Prostate gland (tissue), 2 donors: ENCODE data around the gene AGXT2. TPM values are rescaled to one million over a fixed set of nuclear protein-coding genes. Genes with fewer than 3 reads are reported as not detected.

Experiments used
- DNase-seq: peaks from one replicate; pipeline ENCODE4 v3.0.0-alpha.2; 2019; ENCODE audit warnings: low spot score
- H3K27ac ChIP-seq, 2 donors: fragments of 200-600 bp; sonication (generic); 2 replicates each; pipeline ENCODE4 v1.5.1; 2017 to 2019
- H3K27me3 ChIP-seq: fragments of 200-600 bp; sonication (generic); replicated peaks from 2 replicates; pipeline ENCODE4 v1.5.1; 2019; ENCODE audit not compliant: insufficient read depth
- H3K36me3 ChIP-seq, 2 donors: fragments of 200-600 bp; sonication (generic); 1 replicate in 1 of 2; 2 replicates in 1 of 2; pipeline versions ENCODE4 v1.5.1 to v1.8.1; 2017 to 2019
- H3K4me1 ChIP-seq: fragments of 200-600 bp; sonication (generic); replicated peaks from 2 replicates; pipeline ENCODE4 v1.5.1; 2019
- H3K4me3 ChIP-seq, 2 donors: fragments of 200-600 bp; sonication (generic); 2 replicates each; pipeline ENCODE4 v1.5.1; 2017 to 2019
- H3K9me3 ChIP-seq: fragments of 200-600 bp; sonication (generic); 2 replicates; pipeline ENCODE4 v1.5.1; 2017
- CTCF ChIP-seq, 4 experiments: fragments of 200-600 bp in 2 of 4; fragments of 450-650 bp in 2 of 4; sonication (generic) in 2 of 4; IDR thresholded peaks; 1 replicate in 3 of 4; 2 replicates in 1 of 4; pipeline ENCODE4 v1.5.1; 2016 to 2019; ENCODE audit warnings: antibody characterized with exemption in 4 of 4, mild to moderate bottlenecking in 2 of 4, moderate library complexity in 2 of 4
- POLR2A ChIP-seq: fragments of 450-650 bp; IDR thresholded peaks from one replicate; pipeline ENCODE4 v1.6.1; 2016; ENCODE audit warnings: antibody characterized with exemption, mild to moderate bottlenecking
- POLR2AphosphoS5 ChIP-seq: sonication (generic); formaldehyde crosslinking; IDR thresholded peaks from one replicate; pipeline ENCODE4 v1.6.1; 2017; ENCODE audit warnings: antibody characterized with exemption
- WGBS: methylation state at CpG from one replicate; pipeline ENCODE4 v1.1.5; 2018; 5-methylcytosine and 5-hydroxymethylcytosine counted together
- intact Hi-C: fragments of 100-400 bp; cut with DNase I; formaldehyde crosslinking; loops from one replicate; pipeline ENCODE4 v1.14.2; 2022
- total RNA-seq, 2 donors: library from RNA; depleted of rRNA; stranded (reverse); fragments of >200 nt; gene quantifications; one replicate each; pipeline ENCODE4 v1.1.0, GENCODE V29; 2016

Gene AGXT2
- total RNA-seq, 2 donors from 2014 or later, result not detected

- intact Hi-C loops, result no loop called here
- WGBS, result 69% methylated on average over 2 of the region's 2 CpGs
- no peaks in the 10 kb centered on the region for H3K4me1 ChIP-seq
- no peaks in the 10 kb centered on the region for H3K9me3 ChIP-seq
- no peak for TF ChIP-seq POLR2A
- TF ChIP-seq CTCF (IDR thresholded peaks at IDR 0.05), result no peak
- no peak for TF ChIP-seq POLR2AphosphoS5
- no peak overlapping the region for H3K27ac ChIP-seq
- no peaks in the 10 kb centered on the region for H3K36me3 ChIP-seq
- H3K27me3 ChIP-seq, result no peaks in the 10 kb centered on the region
- no peak overlapping the region for H3K4me3 ChIP-seq
- DNase-seq, result no peak
Measured at GRCh38 chr5:35060236-35060635, 12.5 kb upstream of the AGXT2 start.

- DNase-seq, result no peak
- Histone ChIP-seq H3K4me1 (no peaks in the 10 kb centered on the region), H3K36me3 (no peaks in the 10 kb centered on the region), H3K4me3 (no peak overlapping the region), H3K27me3 (no peaks in the 10 kb centered on the region), H3K27ac (no peak overlapping the region), H3K9me3 (no peaks in the 10 kb centered on the region)
- TF ChIP-seq POLR2A (no peak), CTCF (IDR thresholded peaks at IDR 0.05) (no peak), POLR2AphosphoS5 (no peak)
- intact Hi-C loops, result no loop called here
Measured at GRCh38 chr5:35059251-35059650, 11.5 kb upstream of the AGXT2 start.

- Histone ChIP-seq H3K9me3 (no peaks in the 10 kb centered on the region), H3K36me3 (no peaks in the 10 kb centered on the region), H3K27ac (no peak overlapping the region), H3K4me3 (no peak overlapping the region), H3K27me3 (no peaks in the 10 kb centered on the region), H3K4me1 (no peaks in the 10 kb centered on the region)
- no peak for DNase-seq
- 83% methylated on average over 3 of the region's 3 CpGs for WGBS
- intact Hi-C loops, result no loop called here
- TF ChIP-seq POLR2A (no peak), POLR2AphosphoS5 (no peak), CTCF (IDR thresholded peaks at IDR 0.05) (no peak)
Measured at GRCh38 chr5:35058374-35058788, 10.6 kb upstream of the AGXT2 start.

- no peak for TF ChIP-seq CTCF (IDR thresholded peaks at IDR 0.05)
- Histone ChIP-seq H3K36me3 (no peaks in the 10 kb centered on the region), H3K27me3 (no peaks in the 10 kb centered on the region), H3K4me1 (no peaks in the 10 kb centered on the region), H3K9me3 (no peaks in the 10 kb centered on the region), H3K4me3 (no peak overlapping the region), H3K27ac (no peak overlapping the region)
- DNase-seq, result no peak
- 31% methylated on average over 2 of the region's 2 CpGs for WGBS
- intact Hi-C loops, result no loop called here
Measured at GRCh38 chr5:35056686-35057085, 8.9 kb upstream of the AGXT2 start.

- intact Hi-C loops, result no loop called here
- 90% methylated on average over 4 of the region's 4 CpGs for WGBS
- no peaks in the 10 kb centered on the region for H3K4me1 ChIP-seq
- DNase-seq, result no peak
- H3K27me3 ChIP-seq, result no peaks in the 10 kb centered on the region
- TF ChIP-seq POLR2A, result no peak
- TF ChIP-seq POLR2AphosphoS5, result no peak
- TF ChIP-seq CTCF (IDR thresholded peaks at IDR 0.05), result no peak
- no peak overlapping the region for H3K27ac ChIP-seq
- no peaks in the 10 kb centered on the region for H3K36me3 ChIP-seq
- H3K9me3 ChIP-seq, result no peaks in the 10 kb centered on the region
- H3K4me3 ChIP-seq, result no peak overlapping the region
Measured at GRCh38 chr5:35052838-35053237, 5.1 kb upstream of the AGXT2 start.
